ENCODE measurements around the gene RHOBTB3. TPM values are rescaled to one million over a fixed set of nuclear protein-coding genes. Genes with fewer than 3 reads are reported as not detected.

Gene RHOBTB3
- 220 and 313 TPM in 2 replicates for total RNA-seq

GRCh38 chr5:95730730-95731570 lies at the start of gene RHOBTB3:
TSS of gene RHOBTB3 (plus strand) at chr5:95731336. CDS start at chr5:95731683, 347 bp downstream.

GRCh38 chr5:95682891-95683290 lies 48.2 kb upstream of the RHOBTB3 start, which contains the start of gene SPATA9:
TSS of gene SPATA9 (minus strand) at chr5:95682991. CDS start at chr5:95682854, 137 bp downstream.

GRCh38 chr5:95822542-95823181 lies 91.5 kb downstream of the RHOBTB3 start, which contains the start of gene GLRX:
TSS of gene GLRX (minus strand) at chr5:95822726. CDS start at chr5:95822662, 64 bp downstream.

Other genes with a start within 250 kb of the RHOBTB3 start
- 190 and 197 TPM in 2 replicates for gene SKIC3, start 176.4 kb upstream of the RHOBTB3 start, total RNA-seq
- gene ARSK, start 176.2 kb upstream of the RHOBTB3 start, total RNA-seq: 11.1 and 12.2 TPM in 2 replicates
- 0.12 and 0.33 TPM in 2 replicates for gene GPR150, start 111.2 kb upstream of the RHOBTB3 start, total RNA-seq
- gene RFESD, start 84.6 kb upstream of the RHOBTB3 start, total RNA-seq: 3.5 and 4.0 TPM in 2 replicates
- gene SPATA9, start 48.3 kb upstream of the RHOBTB3 start, total RNA-seq: 0.22 and 0.25 TPM in 2 replicates
- 47.9 and 49.9 TPM in 2 replicates for gene GLRX, start 91.4 kb downstream of the RHOBTB3 start, total RNA-seq
- gene ELL2, start 230.5 kb downstream of the RHOBTB3 start, total RNA-seq: 53.6 and 63.7 TPM in 2 replicates

Data from uterine smooth muscle cell (primary cell).